22Rv1 (cell line): ENCODE data around the gene CHKA.

Source experiments
- ZFX ChIP-seq: fragments of 450-650 bp; IDR thresholded peaks from 2 replicates; pipeline ENCODE4 v1.6.1; 2017; ENCODE audit warnings: antibody characterized with exemption, borderline replicate concordance
- TF ChIP-seq, protein P1 (sequence below): fragments of 450-650 bp; IDR thresholded peaks from 2 replicates; pipeline ENCODE4 v1.5.1; 2017; ENCODE audit warnings: mild to moderate bottlenecking

DNA sequence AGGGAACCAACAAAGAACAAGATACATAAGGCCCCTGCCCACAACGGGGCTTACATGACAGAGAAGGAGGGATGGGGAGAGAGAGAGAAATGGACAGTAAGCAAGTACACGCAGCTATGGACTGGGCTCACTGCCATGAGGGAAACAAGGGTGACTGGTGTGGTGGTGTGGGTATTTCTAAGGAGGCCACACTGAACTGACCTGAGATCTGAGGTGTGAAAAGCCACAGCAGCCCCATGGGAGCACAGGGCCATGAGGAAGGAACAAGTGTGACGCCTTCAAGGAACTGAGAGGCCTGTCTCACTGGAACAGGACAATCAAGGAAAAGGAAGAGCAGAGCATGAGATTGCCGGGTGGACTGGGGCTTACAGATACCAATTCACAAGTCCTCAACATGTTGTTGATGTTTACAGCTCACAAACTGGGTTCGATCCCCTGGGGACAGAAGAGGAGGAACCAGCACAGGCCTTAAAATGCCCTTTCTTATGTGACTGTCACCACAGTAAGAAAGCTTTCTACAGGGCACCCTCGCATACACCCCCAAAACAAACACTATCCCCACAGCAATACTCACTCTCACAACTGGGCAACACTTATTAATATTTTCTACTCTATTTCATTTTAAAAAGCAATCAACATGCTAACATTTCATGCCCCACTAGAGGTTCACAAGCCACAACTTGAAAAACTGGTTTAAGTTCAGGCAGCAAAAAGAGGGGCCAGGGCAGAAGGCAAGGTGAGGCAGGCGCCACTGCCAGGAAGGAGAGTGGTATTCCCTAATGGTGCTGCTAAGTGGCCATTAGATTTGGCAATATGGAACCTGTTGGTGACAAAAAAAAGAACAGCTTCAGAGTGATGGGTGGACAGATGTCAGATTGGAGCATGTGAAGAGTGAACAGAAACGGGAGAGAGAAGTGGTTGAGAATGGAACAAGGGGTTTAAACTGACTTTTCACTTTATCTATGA lies 43.3 kb downstream of the CHKA start:
- TF ChIP-seq, protein P1, sequence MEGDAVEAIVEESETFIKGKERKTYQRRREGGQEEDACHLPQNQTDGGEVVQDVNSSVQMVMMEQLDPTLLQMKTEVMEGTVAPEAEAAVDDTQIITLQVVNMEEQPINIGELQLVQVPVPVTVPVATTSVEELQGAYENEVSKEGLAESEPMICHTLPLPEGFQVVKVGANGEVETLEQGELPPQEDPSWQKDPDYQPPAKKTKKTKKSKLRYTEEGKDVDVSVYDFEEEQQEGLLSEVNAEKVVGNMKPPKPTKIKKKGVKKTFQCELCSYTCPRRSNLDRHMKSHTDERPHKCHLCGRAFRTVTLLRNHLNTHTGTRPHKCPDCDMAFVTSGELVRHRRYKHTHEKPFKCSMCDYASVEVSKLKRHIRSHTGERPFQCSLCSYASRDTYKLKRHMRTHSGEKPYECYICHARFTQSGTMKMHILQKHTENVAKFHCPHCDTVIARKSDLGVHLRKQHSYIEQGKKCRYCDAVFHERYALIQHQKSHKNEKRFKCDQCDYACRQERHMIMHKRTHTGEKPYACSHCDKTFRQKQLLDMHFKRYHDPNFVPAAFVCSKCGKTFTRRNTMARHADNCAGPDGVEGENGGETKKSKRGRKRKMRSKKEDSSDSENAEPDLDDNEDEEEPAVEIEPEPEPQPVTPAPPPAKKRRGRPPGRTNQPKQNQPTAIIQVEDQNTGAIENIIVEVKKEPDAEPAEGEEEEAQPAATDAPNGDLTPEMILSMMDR: no peak
- no peak for TF ChIP-seq ZFX
